Testis (tissue), 2 donors: ENCODE results near the gene MCC.

ENCODE experiments used
- CTCF ChIP-seq, 3 experiments: fragments of 450-650 bp in 2 of 3; fragments of 200-600 bp in 1 of 3; sonication (generic) in 1 of 3; IDR thresholded peaks; one replicate each; pipeline ENCODE4 v1.5.1; 2016 to 2019; ENCODE audit warnings: antibody characterized with exemption in 3 of 3, mild to moderate bottlenecking in 2 of 3, moderate library complexity in 1 of 3
- POLR2A ChIP-seq: fragments of 450-650 bp; IDR thresholded peaks from one replicate; pipeline ENCODE4 v1.6.1; 2017; ENCODE audit warnings: antibody characterized with exemption, mild to moderate bottlenecking, moderate library complexity

- TF ChIP-seq CTCF (IDR thresholded peaks at IDR 0.05) (no peak), POLR2A (no peak)
These were observed 270.6 kb downstream of the MCC start for GRCh38 chr5:113217619-113218184.
